HL-60 (cell line): ENCODE data around the gene BCAS3.
"Not testable (repeated sequence)": the region's sequence is repeated elsewhere in the genome, so short reads cannot be mapped to it uniquely, and the experiment has no call there.

Source experiments
- DNase-seq, 2 experiments: peaks; one replicate each; pipeline ENCODE4 v3.0.0-alpha.2; 2010 to 2020; ENCODE audit warnings: low read depth in 1 of 2, low spot score in 1 of 2
- H3K27ac ChIP-seq: fragments of 250-450 bp; sonication (Bioruptor Pico); replicated peaks from 2 replicates; pipeline ENCODE4 v1.5.1; 2020; ENCODE audit warnings: mild to moderate bottlenecking, moderate library complexity
- H3K27me3 ChIP-seq: fragments of 250-450 bp; sonication (Bioruptor Pico); 2 replicates; pipeline ENCODE4 v1.5.1; 2021; ENCODE audit warnings: mild to moderate bottlenecking, moderate library complexity; ENCODE audit not compliant: insufficient read depth, poor library complexity, severe bottlenecking
- H3K4me3 ChIP-seq: replicated peaks from 2 replicates; pipeline ENCODE4 v1.5.1; 2011; ENCODE audit warnings: mild to moderate bottlenecking, control low read depth, low read length; ENCODE audit not compliant: insufficient read depth
- CTCF ChIP-seq: IDR thresholded peaks from one replicate; pipeline ENCODE4 v1.5.1; 2011; ENCODE audit warnings: low read length, control low read depth, inconsistent platforms; ENCODE audit not compliant: insufficient read depth
- GABPA ChIP-seq: IDR thresholded peaks from 2 replicates; pipeline ENCODE4 v1.6.1; 2012; ENCODE audit warnings: low read depth
- POLR2AphosphoS5 ChIP-seq: IDR thresholded peaks from 2 replicates; pipeline ENCODE4 v1.6.1; 2012; ENCODE audit warnings: low read depth
- REST ChIP-seq: IDR thresholded peaks from 2 replicates; pipeline ENCODE4 v1.6.1; 2012; ENCODE audit warnings: low read depth; ENCODE audit not compliant: insufficient replicate concordance
- SPI1 ChIP-seq: IDR thresholded peaks from 2 replicates; pipeline ENCODE4 v1.6.1; 2012; ENCODE audit warnings: low read depth, mild to moderate bottlenecking, borderline replicate concordance

The BCAS3 gene

DNA sequence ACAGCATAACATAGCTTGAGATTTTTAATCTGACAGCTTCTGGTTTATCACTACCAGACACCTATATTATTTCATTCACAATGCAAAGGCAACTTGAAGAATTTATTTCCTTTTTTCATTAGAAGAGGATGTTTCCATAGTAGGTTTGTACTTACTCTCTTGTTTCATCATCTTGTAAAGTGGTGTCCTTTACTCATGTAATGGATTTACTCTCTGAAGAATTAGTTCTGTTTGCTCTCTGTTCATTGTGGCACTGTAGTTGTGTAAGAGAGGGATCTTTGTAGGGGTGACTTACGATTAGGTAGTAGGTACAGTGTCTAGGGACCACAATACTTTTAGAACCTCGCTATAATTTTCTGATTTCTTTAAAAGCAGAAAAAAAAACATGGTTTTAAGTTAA, 256.1 kb downstream of the BCAS3 start:
- TF ChIP-seq POLR2AphosphoS5 (no peak), REST (no peak), SPI1 (no peak), CTCF (no peak)
- Histone ChIP-seq H3K27ac (no peak overlapping the region), H3K4me3 (no peak overlapping the region), H3K27me3 (no peaks in the 10 kb centered on the region)
- DNase-seq = no peak

DNA sequence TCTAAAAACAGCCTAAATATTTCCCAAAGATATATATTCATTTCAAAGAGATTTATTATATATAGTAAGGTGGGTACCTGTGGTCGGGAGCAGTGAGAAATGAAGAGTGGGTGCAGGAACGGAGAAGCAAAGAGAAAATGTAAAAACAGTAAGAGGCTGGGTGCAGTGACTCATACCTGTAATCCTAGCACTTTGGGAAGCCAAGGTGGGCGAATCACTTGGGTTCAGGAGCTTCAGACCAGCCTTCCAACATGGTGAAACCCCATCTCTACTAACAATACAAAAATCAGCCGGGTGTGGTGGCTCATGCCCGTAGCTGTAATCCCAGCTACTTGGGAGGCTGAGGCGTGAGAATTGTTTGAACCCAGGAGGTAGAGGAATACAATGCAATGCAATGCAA, 257.1 kb downstream of the BCAS3 start:
- Histone ChIP-seq H3K4me3 (no peak overlapping the region), H3K27ac (no peak overlapping the region), H3K27me3 (no peaks in the 10 kb centered on the region)
- TF ChIP-seq GABPA (no peak), POLR2AphosphoS5 (no peak), CTCF (no peak)
- no peak for DNase-seq

GRCh38 chr17:60935991-60936390, 258.3 kb downstream of the BCAS3 start:
- H3K4me3 ChIP-seq, H3K27ac ChIP-seq, H3K27me3 ChIP-seq, DNase-seq: not testable (repeated sequence)

DNA sequence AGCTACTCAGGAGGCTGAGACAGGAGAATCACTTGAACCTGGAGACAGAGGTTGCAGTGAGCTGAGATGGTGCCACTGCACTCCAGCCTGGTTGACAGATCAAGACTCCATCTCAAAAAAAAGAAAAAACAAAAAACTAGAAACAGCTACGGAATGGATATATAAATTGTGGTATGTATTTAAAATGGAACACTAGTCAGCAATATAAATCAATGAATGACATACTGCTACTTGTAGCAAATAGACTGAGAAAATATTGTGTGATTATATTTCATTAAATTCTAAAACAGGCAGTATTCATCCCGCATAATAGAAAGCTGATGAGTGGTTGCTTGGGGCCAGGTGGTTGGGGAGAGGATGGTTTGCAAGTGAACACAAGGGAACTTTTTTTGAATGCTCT, 261.7 kb downstream of the BCAS3 start:
- no peak overlapping the region for H3K4me3 ChIP-seq
- no peaks in the 10 kb centered on the region for H3K27me3 ChIP-seq
- DNase-seq = no peak
- H3K27ac ChIP-seq = no peak overlapping the region
- TF ChIP-seq POLR2AphosphoS5 (no peak), SPI1 (no peak), CTCF (no peak), GABPA (no peak), REST (no peak)
